ENCODE results near the gene RERE.
"Not testable (repeated sequence)": the region's sequence is repeated elsewhere in the genome, so short reads cannot be mapped to it uniquely, and the experiment has no call there.

Gene RERE

DNA sequence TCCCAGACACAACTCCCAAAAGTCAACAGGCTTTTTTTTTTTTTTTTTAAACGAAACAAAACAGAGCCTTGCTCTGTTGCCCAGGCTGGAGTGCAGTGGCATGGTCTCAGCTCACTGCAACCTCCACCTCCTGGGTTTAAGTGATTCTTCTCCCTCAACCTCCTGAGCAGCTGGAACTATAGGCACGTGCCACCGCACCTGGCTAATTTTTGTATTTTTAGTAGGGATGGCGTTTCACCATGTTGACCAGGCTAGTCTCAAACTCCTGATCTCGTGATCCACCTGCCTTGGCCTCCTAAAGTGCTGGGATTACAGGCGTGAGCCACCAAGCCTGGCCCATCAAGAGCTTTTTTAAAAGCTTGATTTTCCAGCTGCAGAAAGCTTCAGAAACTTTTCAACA, 437.1 kb downstream of the RERE start:
- DNase-seq (ENCODE audit: low read depth), result not testable (repeated sequence)

DNA sequence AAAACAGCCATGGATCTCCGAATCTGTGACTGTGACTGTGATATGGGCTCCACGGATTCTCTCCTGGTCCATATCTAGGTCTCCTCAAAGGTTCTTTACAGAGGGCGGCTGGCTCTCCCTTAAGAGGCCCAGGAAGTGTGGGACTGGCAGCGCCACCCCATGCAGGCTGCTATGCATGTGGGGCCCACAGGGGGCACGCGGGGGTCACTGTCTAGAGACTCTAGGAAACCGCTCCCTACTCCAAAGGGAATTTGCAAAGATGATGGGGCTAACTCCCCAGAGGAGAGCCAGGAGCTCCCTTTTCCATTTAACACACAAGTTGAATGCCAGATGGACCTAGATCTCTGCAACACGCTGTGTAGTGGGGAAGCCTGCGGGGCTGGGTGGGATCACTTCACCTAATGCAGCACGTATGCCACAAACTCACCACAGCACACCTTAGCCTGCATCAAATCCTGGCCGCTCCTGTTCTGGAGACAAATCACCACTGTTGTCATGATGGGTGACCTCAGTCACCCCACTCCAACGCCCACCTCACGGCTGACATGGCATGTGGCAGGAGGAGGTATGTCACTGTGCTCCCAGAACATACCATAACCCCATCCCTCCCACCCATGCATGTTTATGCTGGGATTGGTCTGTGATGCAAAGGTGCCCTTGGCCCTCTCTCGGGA, 437.8 kb downstream of the RERE start:
- DNase-seq (ENCODE audit: low read depth), result no peak

DNA sequence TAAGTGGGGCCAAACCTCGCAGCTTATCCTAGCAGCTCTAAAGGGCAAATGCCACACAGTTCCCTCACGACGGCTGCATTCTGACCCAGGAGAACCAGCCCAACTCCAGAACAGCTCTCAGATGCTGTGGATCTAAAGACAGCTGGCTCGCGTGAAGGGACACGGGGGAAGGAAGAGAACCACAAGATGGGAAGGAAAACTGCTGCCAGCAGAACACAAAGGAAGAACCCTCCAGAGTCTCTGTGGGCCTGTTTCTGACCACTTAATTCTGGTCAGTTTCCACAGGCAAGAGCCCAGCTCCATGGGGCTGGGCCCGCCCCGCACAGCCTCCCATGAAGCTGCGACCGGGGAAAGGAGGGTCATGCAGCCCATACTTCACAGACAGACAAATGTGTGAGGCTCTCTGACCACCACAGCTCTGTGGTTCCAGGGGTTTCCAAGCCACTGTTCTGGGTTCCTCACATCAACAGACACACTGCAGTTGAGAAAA, 438.4 kb downstream of the RERE start:
- DNase-seq (ENCODE audit: low read depth), result no peak

DNA sequence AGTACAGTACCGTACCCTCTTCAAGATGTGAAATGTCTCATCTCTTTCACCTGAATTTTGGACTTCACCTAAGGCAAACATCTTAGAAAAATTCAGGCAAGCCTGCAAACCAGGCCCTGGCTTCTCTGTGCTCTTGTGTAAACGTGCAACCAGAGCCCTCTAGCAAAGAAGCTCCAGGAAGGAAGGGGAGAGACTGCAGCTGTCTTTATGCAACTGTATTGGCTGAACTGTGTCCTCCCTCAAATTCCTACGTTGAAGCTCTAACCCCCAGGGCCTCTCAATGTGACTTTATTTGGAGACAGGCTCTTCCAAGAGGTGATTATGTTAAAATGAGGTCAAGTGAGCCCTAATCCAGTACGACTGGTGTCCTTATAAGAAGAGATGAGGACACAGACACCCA, 439.3 kb downstream of the RERE start:
- DNase-seq (ENCODE audit: low read depth), result no peak

DNA sequence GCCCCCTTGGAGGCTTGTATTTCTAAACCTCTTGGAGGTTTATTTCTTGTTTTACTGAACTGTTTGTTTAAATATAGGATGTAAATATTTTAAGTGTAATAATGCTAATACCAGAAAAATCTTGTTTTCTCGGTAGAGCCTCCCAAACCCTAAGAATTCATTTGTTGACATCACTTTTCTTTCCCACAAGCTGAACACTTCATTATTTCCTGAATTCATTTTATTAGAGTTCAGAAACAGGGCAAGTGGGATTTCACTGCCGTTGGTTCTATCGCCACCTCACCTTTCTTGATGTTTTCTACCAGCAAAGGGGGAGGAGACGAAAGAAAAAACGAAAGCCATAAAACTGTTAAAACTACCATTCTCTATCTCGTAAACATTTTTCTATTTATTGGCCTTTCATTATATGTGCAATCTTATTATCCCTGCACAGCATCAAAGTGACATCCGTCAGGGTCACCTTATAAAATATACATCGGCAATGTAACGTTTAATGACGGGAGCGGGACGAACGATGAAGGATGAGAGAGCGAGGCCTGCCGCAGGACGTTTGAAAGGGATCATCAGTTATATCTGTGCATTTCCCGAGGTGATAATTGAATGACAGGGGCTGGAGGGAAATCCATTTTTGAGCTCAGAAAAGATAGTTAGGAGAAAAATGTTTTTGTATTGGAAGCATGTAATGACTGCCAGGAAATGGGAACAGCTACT, 440.0 kb downstream of the RERE start:
- DNase-seq (ENCODE audit: low read depth), result no peak

DNA sequence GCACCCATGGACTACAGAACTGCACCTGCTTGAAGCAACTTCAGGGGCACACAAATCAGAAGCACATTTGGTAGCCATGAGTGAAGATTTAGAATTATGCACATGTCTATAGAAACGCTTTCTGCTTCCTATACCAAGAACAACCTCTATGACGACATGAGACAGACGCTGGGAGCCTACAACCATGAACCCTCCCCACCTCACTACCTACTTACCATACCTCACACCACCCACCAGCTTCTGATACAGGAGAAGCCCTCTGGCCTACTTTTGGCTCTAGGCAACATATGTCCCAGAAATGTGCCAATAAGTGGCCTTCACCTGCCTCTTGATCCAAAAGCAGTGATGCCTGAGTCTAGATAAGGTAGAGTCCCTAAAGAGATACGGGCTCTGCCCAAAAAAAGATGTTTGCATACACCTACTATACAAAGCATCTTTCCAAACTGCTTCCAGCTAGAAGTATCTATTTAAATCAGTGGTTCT, 441.0 kb downstream of the RERE start:
- DNase-seq (ENCODE audit: low read depth), result no peak

DNA sequence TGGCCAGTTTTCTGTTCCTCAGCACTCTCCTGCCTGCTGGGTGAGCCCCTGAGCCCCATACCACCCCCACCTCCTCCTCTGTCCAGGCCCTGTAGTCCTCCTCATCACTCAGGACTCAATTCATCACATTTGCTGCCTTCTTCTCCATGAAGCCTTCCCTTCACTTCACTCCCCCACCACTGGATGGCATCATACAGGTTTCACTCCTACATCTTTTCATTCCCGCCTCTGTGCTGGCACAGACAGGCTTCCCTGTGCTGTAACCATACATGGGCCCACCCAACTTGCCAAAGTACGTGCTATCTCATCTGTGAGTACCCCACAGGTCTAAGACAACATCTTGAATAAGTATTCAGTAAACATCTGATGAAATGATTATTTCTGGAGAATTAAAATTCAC, 442.6 kb downstream of the RERE start:
- DNase-seq (ENCODE audit: low read depth), result no peak

DNA sequence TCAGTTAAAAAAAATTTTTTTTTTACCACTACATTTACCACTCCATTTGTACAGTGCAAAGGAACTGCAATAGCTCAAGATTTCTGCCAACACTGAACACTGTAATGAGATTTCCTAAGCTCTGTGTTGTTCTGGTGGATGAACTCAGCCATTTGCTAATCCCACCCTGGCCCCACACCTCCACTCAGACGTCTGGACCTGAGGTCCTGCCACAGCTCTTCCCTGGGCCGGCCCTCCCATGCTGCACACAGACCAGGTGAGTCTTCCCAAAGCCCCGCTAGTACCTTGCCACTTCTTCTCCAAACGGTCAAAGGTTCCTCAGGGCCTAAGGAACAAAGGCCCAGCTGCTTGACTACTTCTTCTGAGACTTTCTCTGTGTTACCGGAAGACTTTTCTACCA, 443.1 kb downstream of the RERE start:
- no peak for DNase-seq (ENCODE audit: low read depth)

DNA sequence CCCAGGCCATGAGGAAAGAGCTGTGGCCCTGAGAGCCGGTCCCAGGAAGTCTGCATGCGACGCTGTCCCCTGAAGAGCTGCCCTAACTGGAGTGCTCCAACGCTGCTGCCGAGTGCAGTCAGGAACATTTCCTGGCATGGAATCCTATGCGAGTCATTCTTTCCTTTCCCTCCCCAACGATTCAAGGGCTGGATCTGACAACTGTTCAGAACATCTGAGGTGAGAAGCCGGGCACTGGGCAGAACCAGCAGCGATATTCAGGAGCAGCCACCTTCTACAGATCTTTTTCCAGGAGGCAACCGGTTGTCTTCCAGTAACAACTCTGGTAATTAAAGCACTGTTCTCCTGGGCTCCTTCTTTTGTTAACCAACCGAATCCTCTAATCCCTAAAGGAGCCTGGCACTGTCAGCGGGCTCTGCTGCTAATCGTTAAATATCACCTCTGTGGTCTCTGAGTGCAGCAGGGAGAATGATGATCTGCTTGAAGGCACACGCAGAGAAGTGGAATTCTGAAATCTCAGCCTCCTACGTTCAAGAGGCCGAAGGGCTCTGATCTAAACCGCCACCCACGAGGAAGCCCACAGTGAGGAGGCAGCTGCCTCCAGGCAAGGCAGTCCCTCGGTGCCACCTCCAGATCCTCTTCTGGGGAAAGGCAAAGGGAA, 443.7 kb downstream of the RERE start:
- DNase-seq (ENCODE audit: low read depth), result no peak

DNA sequence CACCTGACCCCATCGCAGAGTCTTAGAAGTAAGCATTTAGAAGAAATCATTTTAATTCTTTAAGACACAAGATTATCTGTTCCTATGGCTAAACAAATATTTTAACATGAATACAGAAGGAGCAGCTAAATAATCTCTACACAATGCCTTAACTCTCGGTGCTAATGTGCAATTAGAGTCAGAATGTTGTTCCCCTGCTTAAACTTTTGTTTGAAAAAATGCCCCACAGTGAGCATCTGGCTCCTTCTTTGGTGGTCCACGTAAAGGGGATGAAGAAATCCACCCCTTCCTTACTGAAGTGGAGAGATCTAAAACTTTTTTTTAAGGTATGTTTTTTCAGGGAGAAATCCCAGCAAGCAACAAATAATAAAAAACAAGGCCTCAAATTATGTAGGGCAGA, 444.3 kb downstream of the RERE start:
- no peak for DNase-seq (ENCODE audit: low read depth)

DNA sequence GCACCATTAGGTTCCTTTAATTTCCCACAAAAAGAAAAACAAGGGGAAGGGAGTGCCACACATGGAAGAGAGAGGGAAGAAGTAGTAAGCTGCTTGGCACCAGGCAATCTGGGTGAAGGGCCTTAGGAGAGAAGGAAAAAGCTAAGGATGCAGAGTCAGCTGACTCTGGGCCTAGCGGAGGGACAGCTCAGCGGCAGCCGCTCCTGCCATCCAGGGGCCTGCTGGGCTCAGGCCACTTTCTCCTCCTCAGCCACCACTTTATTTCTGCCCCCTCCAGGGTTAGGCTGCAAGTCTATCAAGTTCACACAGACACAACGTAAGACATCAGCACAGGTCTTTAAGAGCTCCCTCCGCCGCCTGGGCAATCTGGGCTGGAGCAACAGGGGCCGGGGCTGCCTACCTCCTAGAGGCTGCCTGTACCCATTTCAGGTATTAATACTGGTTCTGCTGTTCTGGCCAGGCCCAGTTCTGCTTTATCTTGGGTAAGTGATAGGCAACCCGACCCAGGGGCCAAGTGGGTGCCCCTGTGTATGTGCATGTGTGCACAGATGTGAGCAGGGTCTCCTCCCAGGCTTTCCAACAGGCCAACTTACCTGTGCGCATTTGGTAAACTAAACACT, 446.0 kb downstream of the RERE start:
- DNase-seq (ENCODE audit: low read depth), result no peak

DNA sequence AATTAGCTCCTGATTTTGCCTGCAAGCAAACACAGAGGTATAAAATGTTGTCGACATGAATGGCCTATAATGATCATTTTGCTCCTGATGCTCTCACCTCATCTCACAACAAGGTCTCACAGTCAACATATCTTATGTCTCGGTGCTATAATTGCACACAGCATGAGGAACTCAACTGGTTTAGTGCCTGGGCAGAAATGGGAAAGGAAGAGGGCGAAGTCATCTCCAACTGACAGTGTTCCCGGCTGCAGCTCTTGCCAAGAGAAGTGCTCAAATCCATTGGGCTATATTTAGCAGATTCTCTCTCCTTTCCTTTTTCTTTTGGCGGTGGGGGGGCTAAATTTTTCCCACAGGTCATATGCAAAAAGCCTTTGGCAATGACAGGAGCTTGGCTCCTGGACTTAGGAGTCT, 446.5 kb downstream of the RERE start:
- no peak for DNase-seq (ENCODE audit: low read depth)

DNA sequence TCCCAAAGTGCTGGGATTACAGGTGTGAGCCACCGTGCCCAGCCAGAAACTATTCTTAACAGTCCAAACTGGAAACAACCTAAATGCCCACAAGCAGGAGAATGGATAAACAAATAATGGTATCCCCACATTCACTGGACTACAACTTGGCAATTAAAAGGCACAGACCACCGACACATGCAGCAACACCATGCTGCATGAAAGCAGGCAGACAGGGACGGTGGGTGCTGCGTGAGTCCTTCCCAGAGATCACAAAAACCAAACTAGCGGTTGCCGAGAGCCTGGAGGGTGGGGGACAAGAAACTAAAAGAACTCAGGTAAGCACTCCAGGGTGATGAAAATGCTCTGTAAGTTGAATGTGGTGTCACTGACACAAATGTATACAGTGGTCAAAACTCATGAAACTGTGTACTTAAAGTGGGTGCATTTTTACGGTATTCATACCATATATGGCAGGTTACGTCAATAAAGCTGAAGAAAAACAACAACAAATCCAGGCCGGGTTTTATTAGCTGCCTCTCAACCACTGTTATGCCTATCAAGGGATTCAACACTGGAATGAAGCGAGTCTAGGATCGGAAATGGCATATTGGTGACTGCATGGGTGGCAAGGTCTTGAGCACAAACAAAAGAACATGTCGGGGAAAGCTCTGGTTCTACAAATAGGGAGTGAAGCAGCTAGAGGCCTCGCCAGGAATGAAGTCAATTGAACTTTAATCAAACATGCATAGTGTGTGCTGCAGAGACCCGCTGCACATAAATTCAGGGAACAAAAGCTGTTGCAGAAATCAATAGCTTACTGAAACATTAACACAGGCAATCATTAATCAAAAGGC, 447.2 kb downstream of the RERE start:
- DNase-seq (ENCODE audit: low read depth), result no peak

DNA sequence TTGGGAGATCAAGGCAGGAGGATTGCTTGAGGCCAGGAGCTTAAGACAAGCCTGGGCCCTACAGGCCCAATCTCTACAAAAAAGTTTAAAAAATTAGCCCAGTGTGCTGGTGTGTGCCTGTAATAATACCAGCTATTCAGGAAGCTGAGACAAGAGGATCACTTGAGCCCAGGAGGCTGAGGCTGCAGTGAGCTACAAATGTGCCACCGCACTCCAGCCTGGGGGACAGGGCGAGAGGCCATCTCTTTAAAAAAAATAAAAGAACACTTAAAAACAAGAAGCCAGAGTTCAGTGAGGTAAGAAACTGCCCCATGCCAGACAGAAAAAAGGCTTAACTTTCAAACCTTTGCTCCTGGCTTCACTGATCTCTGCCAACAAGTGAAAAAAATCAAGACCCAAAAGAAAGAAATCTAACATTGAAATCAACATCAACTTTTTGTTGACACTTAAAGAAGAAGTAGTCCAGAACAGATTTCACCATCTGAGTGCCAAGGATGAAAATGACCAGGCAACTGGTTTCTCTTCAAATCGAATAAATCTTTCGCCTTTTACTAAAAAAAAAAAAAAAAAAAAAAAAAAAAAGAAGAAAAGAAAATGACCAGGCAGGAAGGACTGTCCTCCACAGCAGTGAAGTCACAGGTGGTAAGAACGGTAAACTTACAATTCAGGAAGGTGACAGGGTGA, 448.3 kb downstream of the RERE start:
- DNase-seq (ENCODE audit: low read depth), result no peak

DNA sequence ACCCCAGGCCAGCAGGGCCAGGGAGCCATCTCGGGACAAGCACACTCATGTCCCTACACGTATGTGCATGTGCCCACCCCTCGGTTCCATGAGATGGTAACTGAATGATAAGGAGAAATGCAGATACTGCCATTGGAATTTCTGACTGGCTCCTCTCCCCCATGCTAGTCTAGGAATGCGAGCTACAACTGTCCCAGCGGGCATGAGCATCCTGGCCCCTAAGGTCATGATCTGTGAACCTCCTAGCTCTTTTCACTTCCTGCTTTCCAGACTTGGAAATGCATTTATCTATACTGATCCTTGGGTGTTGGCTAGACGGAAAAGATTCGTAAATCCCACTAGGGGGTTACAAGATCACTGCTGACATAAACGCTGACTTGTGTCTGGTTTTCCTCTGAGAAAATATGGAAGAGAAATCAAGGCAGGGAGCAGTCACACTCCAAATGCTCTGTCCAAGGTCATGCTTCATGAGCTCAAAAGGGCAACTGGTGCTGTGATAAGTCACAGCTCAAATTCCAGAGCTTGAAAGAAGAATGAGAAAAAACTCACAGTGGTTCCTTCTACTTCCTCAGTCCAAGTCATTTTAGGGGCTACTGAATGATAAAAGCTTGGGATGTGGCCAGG, 449.8 kb downstream of the RERE start:
- DNase-seq (ENCODE audit: low read depth), result no peak

DNA sequence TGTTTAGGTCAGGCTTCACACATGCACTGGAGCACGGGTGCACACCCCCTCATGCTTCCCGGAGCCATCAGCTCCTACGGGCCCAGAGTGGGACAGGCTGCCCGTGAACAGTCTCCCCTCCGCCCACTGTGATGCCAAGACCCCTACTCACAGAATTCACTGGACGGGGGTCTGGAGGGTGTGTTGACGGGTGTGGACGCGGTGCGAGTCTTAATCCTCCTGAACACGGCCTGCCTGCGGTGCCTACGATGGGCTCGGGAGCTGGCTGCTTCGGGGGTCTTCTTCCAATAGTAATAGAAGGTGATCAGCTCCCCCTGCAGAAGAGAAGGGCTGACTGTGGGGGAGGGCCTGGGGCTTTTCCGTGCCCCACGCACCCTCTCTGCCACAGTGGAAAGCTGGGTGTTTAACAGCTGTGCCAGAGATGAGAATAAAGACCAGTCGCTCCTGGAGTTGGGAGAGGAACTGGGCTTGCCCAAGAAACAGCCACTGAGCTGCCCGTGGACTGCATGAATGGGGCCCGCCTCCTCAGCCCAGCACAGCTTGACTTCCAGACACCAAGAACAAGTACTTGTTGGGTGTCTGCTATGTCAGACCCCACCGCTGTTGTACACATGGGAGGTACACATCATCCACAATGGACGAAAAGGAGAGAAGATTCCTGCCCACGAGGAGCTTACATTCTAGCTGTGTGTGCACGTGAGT, 451.6 kb downstream of the RERE start:
- no peak for DNase-seq (ENCODE audit: low read depth)

DNA sequence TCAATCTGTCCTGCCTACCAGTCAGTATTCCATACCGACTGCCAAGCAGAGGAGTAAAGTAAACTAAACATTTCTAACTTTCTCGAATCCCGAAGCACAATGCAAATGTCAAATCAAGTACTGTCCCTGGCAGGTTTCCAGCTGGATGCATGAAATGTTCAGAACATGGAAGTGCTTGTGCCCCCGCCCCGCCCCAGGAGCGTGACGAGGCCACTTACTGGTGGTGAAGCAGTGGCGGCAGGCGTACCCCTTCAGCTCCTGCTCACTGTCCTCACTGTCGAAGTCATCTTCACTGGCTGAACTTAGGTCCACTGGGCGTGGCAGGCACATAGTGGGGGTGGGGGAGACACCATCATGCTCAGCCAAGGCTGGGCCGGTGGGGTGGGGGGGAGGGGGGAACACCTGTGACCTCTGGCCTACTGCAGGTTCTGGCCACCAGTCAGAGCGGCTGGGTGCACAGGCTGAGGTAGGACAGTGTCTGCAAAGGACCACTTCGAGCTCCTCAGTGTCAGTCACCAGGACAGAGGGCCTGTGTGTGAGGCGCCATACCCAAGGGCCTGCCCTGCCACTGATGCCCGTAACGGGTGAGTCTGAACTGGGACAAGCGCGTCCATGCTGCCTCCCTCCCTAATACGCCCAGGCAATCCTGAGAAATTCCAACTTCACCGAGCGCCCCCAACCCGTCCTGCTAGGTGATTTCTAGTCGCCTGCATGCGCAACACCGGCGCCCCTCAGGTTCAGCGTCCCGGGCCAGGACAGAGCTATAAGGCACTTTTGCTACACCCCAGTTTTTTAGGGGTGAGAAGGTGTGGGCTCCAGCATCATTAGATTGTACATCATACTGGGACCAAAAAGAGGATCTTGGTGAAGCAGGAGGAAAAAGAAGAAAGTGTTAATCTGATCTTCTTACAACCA, 452.7 kb downstream of the RERE start:
- DNase-seq (ENCODE audit: low read depth), result no peak

DNA sequence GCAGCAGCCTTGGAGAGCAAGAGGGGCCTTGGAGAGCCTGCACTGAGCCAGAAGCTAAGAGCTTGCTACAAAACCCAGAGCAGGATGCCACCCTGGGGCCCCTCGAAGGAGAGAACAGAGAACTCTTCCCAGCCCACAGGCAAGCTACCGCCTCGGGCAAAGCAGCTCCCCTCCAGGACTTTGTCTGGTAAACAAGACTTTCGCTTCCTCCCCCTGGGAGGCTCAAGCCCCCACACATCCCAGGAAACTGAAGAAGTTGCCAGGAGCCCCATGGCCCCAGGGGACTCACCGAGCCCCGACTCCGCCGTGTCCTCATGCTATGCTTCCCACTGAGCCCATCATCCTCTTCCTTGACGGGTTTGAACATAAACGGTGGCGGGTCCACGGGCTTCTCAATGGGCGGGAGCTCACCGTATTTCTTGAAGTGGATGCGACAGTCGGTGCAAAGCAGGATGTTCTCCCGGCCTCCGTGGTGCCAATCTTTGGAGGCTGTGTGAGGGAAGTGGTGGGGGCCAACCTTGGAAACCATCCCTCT, 453.6 kb downstream of the RERE start:
- no peak for DNase-seq (ENCODE audit: low read depth)

All from T follicular helper cell (primary cell).